Fibroblast of lung (primary cell): ENCODE data around the gene IL17REL. TPM values are rescaled to one million over a fixed set of nuclear protein-coding genes. Genes with fewer than 3 reads are reported as not detected.

Source experiments
- DNase-seq, 2 donors: peaks; one replicate each; pipeline versions ENCODE4 v3.0.0 to v3.0.0-alpha.2; 2010; ENCODE audit warnings: low read depth in 2 of 2
- H2AFZ ChIP-seq: 2 replicates; pipeline ENCODE4 v1.5.1; 2012; ENCODE audit warnings: low read length, control low read depth, inconsistent platforms
- H3K27ac ChIP-seq: 2 replicates; pipeline ENCODE4 v1.5.1; 2011; ENCODE audit warnings: low read length, control low read depth; ENCODE audit not compliant: insufficient read depth
- H3K27me3 ChIP-seq: 2 replicates; pipeline ENCODE4 v1.5.1; 2011; ENCODE audit warnings: mild to moderate bottlenecking, low read length; ENCODE audit not compliant: control insufficient read depth, insufficient read depth
- H3K36me3 ChIP-seq: 2 replicates; pipeline ENCODE4 v1.5.1; 2011; ENCODE audit warnings: low read length; ENCODE audit not compliant: control insufficient read depth, insufficient read depth
- H3K4me1 ChIP-seq: 2 replicates; pipeline ENCODE4 v1.5.1; 2011; ENCODE audit warnings: low read length; ENCODE audit not compliant: control insufficient read depth, insufficient read depth; ENCODE audit errors: extremely low read depth
- H3K4me2 ChIP-seq: 2 replicates; pipeline ENCODE4 v1.5.1; 2011; ENCODE audit warnings: low read length, control low read depth; ENCODE audit not compliant: insufficient read depth; ENCODE audit errors: extremely low read depth
- H3K4me3 ChIP-seq, 4 experiments: fragments of 200-600 bp in 1 of 4; sonication (generic) in 1 of 4; replicated peaks in 1 of 4; 2 replicates each; pipeline ENCODE4 v1.5.1; 2011 to 2016; ENCODE audit warnings: low read length in 4 of 4, low read depth in 3 of 4, mild to moderate bottlenecking in 3 of 4, control low read depth in 2 of 4, inconsistent platforms in 1 of 4, mixed read lengths in 1 of 4; ENCODE audit not compliant: insufficient read depth in 1 of 4; ENCODE audit errors: control extremely low read depth in 1 of 4
- H3K79me2 ChIP-seq: 2 replicates; pipeline ENCODE4 v1.5.1; 2012; ENCODE audit warnings: mild to moderate bottlenecking, low read length, inconsistent platforms; ENCODE audit not compliant: control insufficient read depth, insufficient read depth
- H3K9ac ChIP-seq: 2 replicates; pipeline ENCODE4 v1.5.1; 2011; ENCODE audit warnings: mild to moderate bottlenecking, low read length, control low read depth; ENCODE audit not compliant: insufficient read depth
- H3K9me3 ChIP-seq: 2 replicates; pipeline ENCODE4 v1.5.1; 2012; ENCODE audit warnings: low read depth, low read length; ENCODE audit not compliant: control insufficient read depth, insufficient read depth
- H4K20me1 ChIP-seq: 2 replicates; pipeline ENCODE4 v1.5.1; 2011; ENCODE audit warnings: low read length; ENCODE audit not compliant: control insufficient read depth, insufficient read depth; ENCODE audit errors: extremely low read depth
- EZH2 ChIP-seq: IDR thresholded peaks from 2 replicates; pipeline ENCODE4 v1.5.1; 2012; ENCODE audit warnings: low read length, control low read depth, mild to moderate bottlenecking; ENCODE audit errors: missing control alignments
- polyA plus RNA-seq, 2 donors: library from polyadenylated mRNA; depleted of rRNA in 1 of 2; stranded (reverse) in 1 of 2; unstranded in 1 of 2; fragments of >200 nt; gene quantifications; 2 replicates each; pipeline ENCODE4 v1.2.1, GENCODE V29; 2011 to 2012; ENCODE audit warnings: missing spikeins in 1 of 2
- total RNA-seq: library from RNA; depleted of rRNA; stranded (reverse); fragments of >200 nt; gene quantifications from 2 replicates; pipeline ENCODE4 v1.2.1, GENCODE V29; 2014
- TF ChIP-seq, protein P1 (sequence below), 2 donors: IDR thresholded peaks in 1 of 2; conservative IDR thresholded peaks in 1 of 2; 1 replicate in 1 of 2; 2 replicates in 1 of 2; pipeline ENCODE4 v1.5.1; 2011 to 2012; ENCODE audit warnings: low read length in 2 of 2, control low read depth in 1 of 2, inconsistent platforms in 1 of 2, low read depth in 1 of 2, mild to moderate bottlenecking in 1 of 2

IL17REL gene
- total and polyA plus RNA-seq, 2 donors (not counting 1 experiment from before 2014, with no cell fraction given) = under 0.01 TPM; not detected in 1

DNA sequence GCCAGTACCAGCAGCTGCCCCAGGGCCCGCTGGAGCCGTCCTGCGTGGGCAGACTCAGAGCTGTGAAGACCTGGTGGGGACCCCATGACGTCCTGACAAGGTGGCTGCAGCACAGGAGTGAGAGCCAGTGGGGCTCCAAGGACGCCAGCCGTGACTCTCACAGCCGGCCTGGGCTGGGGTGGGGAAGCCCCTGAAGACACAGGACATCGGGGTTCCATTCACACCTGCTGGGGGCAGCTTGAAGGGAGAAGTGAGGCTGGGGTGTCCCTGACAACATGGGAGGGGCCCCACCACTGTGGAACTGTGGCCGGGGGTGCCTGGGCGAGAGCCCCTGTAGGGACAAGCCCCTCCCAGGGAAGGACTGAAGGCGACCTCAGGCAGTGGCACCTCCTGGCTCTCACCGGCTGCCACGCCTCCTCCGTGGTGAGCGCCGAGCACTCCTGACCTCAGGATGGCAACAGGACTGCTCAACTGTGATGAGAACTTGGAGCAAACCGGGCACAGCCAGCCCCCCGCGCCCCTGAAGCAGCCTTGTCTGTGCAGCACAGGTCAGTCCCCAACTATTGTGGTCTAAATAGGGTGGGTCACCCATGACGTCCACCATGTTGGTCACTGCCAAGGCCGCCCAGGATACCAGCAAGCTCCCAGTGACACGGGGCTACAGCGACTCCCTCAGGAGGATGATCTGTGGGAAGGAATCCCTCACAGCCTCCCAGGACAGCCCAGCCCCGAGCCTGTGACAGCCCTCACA, 22.7 kb upstream of the IL17REL start:
- no peak for DNase-seq
- Histone ChIP-seq H3K27ac (no peak overlapping the region), H3K4me3 (no peak overlapping the region), H4K20me1 (no peaks in the 10 kb centered on the region), H3K27me3 (no peaks in the 10 kb centered on the region), H3K4me1 (no peaks in the 10 kb centered on the region), H3K9ac (no peak overlapping the region), H3K4me2 (no peak overlapping the region), H2AFZ (no peak overlapping the region), H3K9me3 (no peaks in the 10 kb centered on the region), H3K36me3 (no peaks in the 10 kb centered on the region), H3K79me2 (no peaks in the 10 kb centered on the region)
- TF ChIP-seq, protein P1, sequence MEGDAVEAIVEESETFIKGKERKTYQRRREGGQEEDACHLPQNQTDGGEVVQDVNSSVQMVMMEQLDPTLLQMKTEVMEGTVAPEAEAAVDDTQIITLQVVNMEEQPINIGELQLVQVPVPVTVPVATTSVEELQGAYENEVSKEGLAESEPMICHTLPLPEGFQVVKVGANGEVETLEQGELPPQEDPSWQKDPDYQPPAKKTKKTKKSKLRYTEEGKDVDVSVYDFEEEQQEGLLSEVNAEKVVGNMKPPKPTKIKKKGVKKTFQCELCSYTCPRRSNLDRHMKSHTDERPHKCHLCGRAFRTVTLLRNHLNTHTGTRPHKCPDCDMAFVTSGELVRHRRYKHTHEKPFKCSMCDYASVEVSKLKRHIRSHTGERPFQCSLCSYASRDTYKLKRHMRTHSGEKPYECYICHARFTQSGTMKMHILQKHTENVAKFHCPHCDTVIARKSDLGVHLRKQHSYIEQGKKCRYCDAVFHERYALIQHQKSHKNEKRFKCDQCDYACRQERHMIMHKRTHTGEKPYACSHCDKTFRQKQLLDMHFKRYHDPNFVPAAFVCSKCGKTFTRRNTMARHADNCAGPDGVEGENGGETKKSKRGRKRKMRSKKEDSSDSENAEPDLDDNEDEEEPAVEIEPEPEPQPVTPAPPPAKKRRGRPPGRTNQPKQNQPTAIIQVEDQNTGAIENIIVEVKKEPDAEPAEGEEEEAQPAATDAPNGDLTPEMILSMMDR (conservative IDR thresholded peaks at IDR 0.05 in 1 of 2, IDR thresholded peaks at IDR 0.05 in 1 of 2; ENCODE audit: low read depth in 1 of 2, low read length in 2 of 2) = no peak
- TF ChIP-seq EZH2 = no peak

GRCh38 chr22:50034126-50035081, 21.8 kb upstream of the IL17REL start:
- Histone ChIP-seq H3K4me1 (no peaks in the 10 kb centered on the region), H2AFZ (no peak overlapping the region), H3K4me2 (no peak overlapping the region), H3K9ac (no peak overlapping the region), H3K79me2 (no peaks in the 10 kb centered on the region), H3K27ac (no peak overlapping the region), H3K4me3 (no peak overlapping the region), H3K27me3 (no peaks in the 10 kb centered on the region), H3K36me3 (no peaks in the 10 kb centered on the region), H4K20me1 (no peaks in the 10 kb centered on the region), H3K9me3 (no peaks in the 10 kb centered on the region)
- DNase-seq = no peak
- TF ChIP-seq, protein P1 (conservative IDR thresholded peaks at IDR 0.05 in 1 of 2, IDR thresholded peaks at IDR 0.05 in 1 of 2; ENCODE audit: low read depth in 1 of 2, low read length in 2 of 2) = no peak
- TF ChIP-seq EZH2 = no peak

DNA sequence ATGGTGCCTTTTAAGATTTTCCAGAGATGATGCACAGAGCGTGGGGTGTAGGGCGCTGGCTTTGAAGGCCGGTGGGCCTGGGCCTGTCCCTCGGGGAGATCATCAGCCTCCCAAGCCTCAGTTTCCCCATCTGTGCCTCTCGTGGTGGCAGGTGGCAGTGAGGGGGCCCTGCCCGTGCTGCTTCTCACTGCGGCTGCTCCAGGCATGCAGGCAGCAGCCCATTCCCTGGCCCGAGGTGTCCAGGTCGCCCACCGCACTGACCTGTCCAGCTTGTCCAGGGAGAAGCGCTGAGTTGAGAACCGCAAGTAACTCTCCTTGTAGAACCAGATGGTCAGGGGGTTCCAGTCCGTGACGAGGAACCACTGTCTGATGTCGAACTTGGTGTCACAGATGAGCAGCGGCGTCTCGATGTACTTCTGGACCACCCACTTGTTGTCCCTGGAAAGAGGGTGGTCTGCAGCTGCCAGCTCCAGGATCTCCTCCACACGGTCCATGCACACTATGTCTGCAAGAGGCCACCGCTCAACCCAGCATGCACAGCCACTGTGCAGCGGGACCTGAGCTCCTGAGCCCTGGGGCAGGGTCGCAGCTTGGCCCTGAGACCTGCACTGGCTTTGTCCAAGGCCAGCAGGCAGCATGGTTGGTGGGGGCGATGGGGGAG, 20.5 kb upstream of the IL17REL start:
- Histone ChIP-seq H3K27ac (no peak overlapping the region), H3K79me2 (no peaks in the 10 kb centered on the region), H3K9ac (no peak overlapping the region), H3K4me3 (no peak overlapping the region), H2AFZ (no peak overlapping the region), H3K36me3 (no peaks in the 10 kb centered on the region), H4K20me1 (no peaks in the 10 kb centered on the region), H3K4me1 (no peaks in the 10 kb centered on the region), H3K9me3 (no peaks in the 10 kb centered on the region), H3K4me2 (no peak overlapping the region), H3K27me3 (no peaks in the 10 kb centered on the region)
- no peak for TF ChIP-seq EZH2
- TF ChIP-seq, protein P1 (conservative IDR thresholded peaks at IDR 0.05 in 1 of 2, IDR thresholded peaks at IDR 0.05 in 1 of 2; ENCODE audit: low read depth in 1 of 2, low read length in 2 of 2) = no peak
- DNase-seq = no peak
